Bronchial epithelial cell (primary cell): Measurements from ENCODE around the gene COL2A1. TPM values are rescaled to one million over a fixed set of nuclear protein-coding genes. Genes with fewer than 3 reads are reported as not detected.

Experiments used
- DNase-seq: peaks from one replicate; pipeline ENCODE4 v3.0.0-alpha.2; 2010; ENCODE audit warnings: low read depth
- FAIRE-seq: peaks from 2 replicates; lab custom pipeline; 2011; peaks lifted over from hg19 to GRCh38; lab: Jason Lieb, UNC
- H3K27me3 ChIP-seq: 2 replicates; pipeline ENCODE4 v1.5.1; 2011; ENCODE audit warnings: low read length; ENCODE audit not compliant: control insufficient read depth, insufficient read depth
- H3K36me3 ChIP-seq: 2 replicates; pipeline ENCODE4 v1.5.1; 2011; ENCODE audit warnings: low read length; ENCODE audit not compliant: control insufficient read depth, insufficient read depth
- H3K4me3 ChIP-seq: 2 replicates; pipeline ENCODE4 v1.5.1; 2011; ENCODE audit warnings: mild to moderate bottlenecking, low read depth, low read length, control low read depth
- CTCF ChIP-seq: IDR thresholded peaks from 2 replicates; pipeline ENCODE4 v1.5.1; 2011; ENCODE audit warnings: mild to moderate bottlenecking, moderate library complexity, low read length, control low read depth, inconsistent platforms; ENCODE audit not compliant: insufficient read depth, severe bottlenecking
- total RNA-seq: library from RNA; depleted of rRNA; stranded (reverse); fragments of >200 nt; gene quantifications from 2 replicates; pipeline ENCODE4 v1.2.1, GENCODE V29; 2014

The COL2A1 gene
- total RNA-seq, 1 donor from 2014 or later = under 0.01 TPM

GRCh38 chr12:48003226-48004052 is 837 bp downstream of the COL2A1 start:
- Histone ChIP-seq H3K36me3 (no peaks in the 10 kb centered on the region), H3K27me3 (peaks cover 36% of the 10 kb centered on the region), H3K4me3 (no peak overlapping the region)
- DNase-seq = no peak
- peak; percentile 60 for FAIRE-seq
- no peak for TF ChIP-seq CTCF

- Histone ChIP-seq H3K36me3 (no peaks in the 10 kb centered on the region), H3K4me3 (no peak overlapping the region), H3K27me3 (peaks cover 38% of the 10 kb centered on the region)
- no peak for FAIRE-seq
- peak; percentile 23 for DNase-seq
- no peak for TF ChIP-seq CTCF
Measured at GRCh38 chr12:48002773-48003218, 1.5 kb downstream of the COL2A1 start.

- no peak for DNase-seq
- peaks cover 39% of the 10 kb centered on the region for H3K27me3 ChIP-seq
Measured at GRCh38 chr12:48002414-48002730, 1.9 kb downstream of the COL2A1 start.

GRCh38 chr12:48001505-48002413 is 2.5 kb downstream of the COL2A1 start:
- H3K36me3 ChIP-seq = no peaks in the 10 kb centered on the region
- FAIRE-seq (no peak), DNase-seq (peak; percentile 39)
- H3K27me3 ChIP-seq = peaks cover 39% of the 10 kb centered on the region
- H3K4me3 ChIP-seq = peak overlapping the region; percentile 43
- TF ChIP-seq CTCF = no peak

More at GRCh38 chr12:48002414-48002730, 1.9 kb downstream of the COL2A1 start:
- Histone ChIP-seq H3K36me3 (no peaks in the 10 kb centered on the region), H3K4me3 (no peak overlapping the region)
- no peak for FAIRE-seq
- no peak for TF ChIP-seq CTCF

GRCh38 chr12:48000878-48001504 is 3.3 kb downstream of the COL2A1 start:
- peak; percentile 41 for TF ChIP-seq CTCF
- Histone ChIP-seq H3K4me3 (peak overlapping the region; percentile 43), H3K27me3 (peaks cover 38% of the 10 kb centered on the region), H3K36me3 (no peaks in the 10 kb centered on the region)
- DNase-seq = peak; percentile 90
- no peak for FAIRE-seq
